ENCODE measurements around the gene CDH4. TPM values are rescaled to one million over a fixed set of nuclear protein-coding genes. Genes with fewer than 3 reads are reported as not detected.

Gene CDH4
- total RNA-seq, 3 donors from 2014 or later (not counting 1 experiment from before 2014, with no cell fraction given) = 0.18 TPM; not detected in 2

- Histone ChIP-seq H3K9me3 (ENCODE audit: control insufficient read depth, insufficient read depth, low read length) (peaks cover 3% of the 10 kb centered on the region), H3K4me3 (ENCODE audit: low read length) (no peak overlapping the region), H3K4me1 (ENCODE audit: control insufficient read depth, insufficient read depth, low read length) (no peaks in the 10 kb centered on the region), H3K36me3 (ENCODE audit: control insufficient read depth, insufficient read depth, low read length) (no peaks in the 10 kb centered on the region), H3K27me3 (ENCODE audit: control insufficient read depth, insufficient read depth, low read length) (no peaks in the 10 kb centered on the region), H3K27ac (ENCODE audit: low read length) (no peak overlapping the region)
- 42% methylated on average over 11 of the region's 11 CpGs for WGBS (ENCODE audit: insufficient coverage)
- Mint-ChIP-seq H3K27me3 (ENCODE audit: low read depth in 2 of 2) (peaks cover 0 to 6% of the 10 kb centered on the region in 2 donors), H3K4me1 (no peaks in the 10 kb centered on the region), H3K9me3 (peaks cover 0 to 3% of the 10 kb centered on the region in 2 donors), H3K27ac (no peak overlapping the region), H3K4me3 (no peak overlapping the region), H3K36me3 (no peaks in the 10 kb centered on the region)
- ATAC-seq (no peak), DNase-seq (no peak)
- TF ChIP-seq CTCF (IDR thresholded peaks at IDR 0.05) = no peak
- intact Hi-C loops (cut with micrococcal nuclease) = no loop called here
These were observed 178.2 kb downstream of the CDH4 start for GRCh38 chr20:61430228-61430624.

GRCh38 chr20:61433176-61433575, 181.1 kb downstream of the CDH4 start:
- H3K36me3 Mint-ChIP-seq = no peaks in the 10 kb centered on the region
- peaks cover 0 to 3% of the 10 kb centered on the region in 2 donors for H3K9me3 Mint-ChIP-seq
- no peak overlapping the region for H3K4me3 ChIP-seq (ENCODE audit: low read length)
- no peaks in the 10 kb centered on the region for H3K4me1 ChIP-seq (ENCODE audit: control insufficient read depth, insufficient read depth, low read length)
- 29% methylated on average over 10 of the region's 10 CpGs for WGBS (ENCODE audit: insufficient coverage)
- no peak for ATAC-seq
- no peak overlapping the region for H3K27ac Mint-ChIP-seq
- H3K4me1 Mint-ChIP-seq = no peaks in the 10 kb centered on the region
- H3K9me3 ChIP-seq (ENCODE audit: control insufficient read depth, insufficient read depth, low read length) = peaks cover 8% of the 10 kb centered on the region
- H3K27ac ChIP-seq (ENCODE audit: low read length) = no peak overlapping the region
- no peak overlapping the region for H3K4me3 Mint-ChIP-seq
- DNase-seq = no peak
- intact Hi-C loops (cut with micrococcal nuclease) = no loop called here
- H3K27me3 ChIP-seq (ENCODE audit: control insufficient read depth, insufficient read depth, low read length) = no peaks in the 10 kb centered on the region
- no peaks in the 10 kb centered on the region for H3K36me3 ChIP-seq (ENCODE audit: control insufficient read depth, insufficient read depth, low read length)
- peaks cover 0 to 9% of the 10 kb centered on the region in 2 donors for H3K27me3 Mint-ChIP-seq (ENCODE audit: low read depth in 2 of 2)
- no peak for TF ChIP-seq CTCF (IDR thresholded peaks at IDR 0.05)

GRCh38 chr20:61433816-61434215, 181.8 kb downstream of the CDH4 start:
- no peak for DNase-seq
- H3K36me3 ChIP-seq (ENCODE audit: control insufficient read depth, insufficient read depth, low read length) = no peaks in the 10 kb centered on the region
- Mint-ChIP-seq H3K27ac (no peak overlapping the region), H3K9me3 (peaks cover 0 to 3% of the 10 kb centered on the region in 2 donors), H3K27me3 (ENCODE audit: low read depth in 2 of 2) (peaks cover 0 to 9% of the 10 kb centered on the region in 2 donors), H3K36me3 (no peaks in the 10 kb centered on the region), H3K4me1 (no peaks in the 10 kb centered on the region), H3K4me3 (no peak overlapping the region)
- no peak overlapping the region for H3K4me3 ChIP-seq (ENCODE audit: low read length)
- no peaks in the 10 kb centered on the region for H3K27me3 ChIP-seq (ENCODE audit: control insufficient read depth, insufficient read depth, low read length)
- ATAC-seq = no peak
- 78% methylated on average over 9 of the region's 9 CpGs for WGBS (ENCODE audit: insufficient coverage)
- intact Hi-C loops (cut with micrococcal nuclease) = no loop called here
- no peak for TF ChIP-seq CTCF (IDR thresholded peaks at IDR 0.05)
- H3K9me3 ChIP-seq (ENCODE audit: control insufficient read depth, insufficient read depth, low read length) = peaks cover 8% of the 10 kb centered on the region
- H3K4me1 ChIP-seq (ENCODE audit: control insufficient read depth, insufficient read depth, low read length) = no peaks in the 10 kb centered on the region
- H3K27ac ChIP-seq (ENCODE audit: low read length) = no peak overlapping the region

- Mint-ChIP-seq H3K4me1 (no peaks in the 10 kb centered on the region), H3K4me3 (no peak overlapping the region), H3K27me3 (ENCODE audit: low read depth in 2 of 2) (peaks cover 0 to 7% of the 10 kb centered on the region in 2 donors), H3K9me3 (peaks cover 0 to under 1% of the 10 kb centered on the region in 2 donors), H3K36me3 (no peaks in the 10 kb centered on the region), H3K27ac (no peak overlapping the region)
- TF ChIP-seq CTCF (IDR thresholded peaks at IDR 0.05) = no peak
- no peaks in the 10 kb centered on the region for H3K36me3 ChIP-seq (ENCODE audit: control insufficient read depth, insufficient read depth, low read length)
- H3K27ac ChIP-seq (ENCODE audit: low read length) = no peak overlapping the region
- no peak for ATAC-seq
- H3K9me3 ChIP-seq (ENCODE audit: control insufficient read depth, insufficient read depth, low read length) = peaks cover 8% of the 10 kb centered on the region
- WGBS (ENCODE audit: insufficient coverage) = 67% methylated on average over 18 of the region's 18 CpGs
- no peaks in the 10 kb centered on the region for H3K4me1 ChIP-seq (ENCODE audit: control insufficient read depth, insufficient read depth, low read length)
- no peak overlapping the region for H3K4me3 ChIP-seq (ENCODE audit: low read length)
- no peaks in the 10 kb centered on the region for H3K27me3 ChIP-seq (ENCODE audit: control insufficient read depth, insufficient read depth, low read length)
- DNase-seq = no peak
- intact Hi-C loops (cut with micrococcal nuclease) = no loop called here
These were observed 182.3 kb downstream of the CDH4 start for GRCh38 chr20:61434341-61434781.
